Aortic smooth muscle cell (primary cell): ENCODE results near the gene TRAK1. TPM values are rescaled to one million over a fixed set of nuclear protein-coding genes. Genes with fewer than 3 reads are reported as not detected.

ENCODE experiments used
- total RNA-seq: library from RNA; depleted of rRNA; stranded (reverse); fragments of >200 nt; gene quantifications from 2 replicates; pipeline ENCODE4 v1.2.3, GENCODE V29; 2014

The TRAK1 gene, protein sequence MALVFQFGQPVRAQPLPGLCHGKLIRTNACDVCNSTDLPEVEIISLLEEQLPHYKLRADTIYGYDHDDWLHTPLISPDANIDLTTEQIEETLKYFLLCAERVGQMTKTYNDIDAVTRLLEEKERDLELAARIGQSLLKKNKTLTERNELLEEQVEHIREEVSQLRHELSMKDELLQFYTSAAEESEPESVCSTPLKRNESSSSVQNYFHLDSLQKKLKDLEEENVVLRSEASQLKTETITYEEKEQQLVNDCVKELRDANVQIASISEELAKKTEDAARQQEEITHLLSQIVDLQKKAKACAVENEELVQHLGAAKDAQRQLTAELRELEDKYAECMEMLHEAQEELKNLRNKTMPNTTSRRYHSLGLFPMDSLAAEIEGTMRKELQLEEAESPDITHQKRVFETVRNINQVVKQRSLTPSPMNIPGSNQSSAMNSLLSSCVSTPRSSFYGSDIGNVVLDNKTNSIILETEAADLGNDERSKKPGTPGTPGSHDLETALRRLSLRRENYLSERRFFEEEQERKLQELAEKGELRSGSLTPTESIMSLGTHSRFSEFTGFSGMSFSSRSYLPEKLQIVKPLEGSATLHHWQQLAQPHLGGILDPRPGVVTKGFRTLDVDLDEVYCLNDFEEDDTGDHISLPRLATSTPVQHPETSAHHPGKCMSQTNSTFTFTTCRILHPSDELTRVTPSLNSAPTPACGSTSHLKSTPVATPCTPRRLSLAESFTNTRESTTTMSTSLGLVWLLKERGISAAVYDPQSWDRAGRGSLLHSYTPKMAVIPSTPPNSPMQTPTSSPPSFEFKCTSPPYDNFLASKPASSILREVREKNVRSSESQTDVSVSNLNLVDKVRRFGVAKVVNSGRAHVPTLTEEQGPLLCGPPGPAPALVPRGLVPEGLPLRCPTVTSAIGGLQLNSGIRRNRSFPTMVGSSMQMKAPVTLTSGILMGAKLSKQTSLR
- 46.0 and 64.5 TPM in 2 replicates for total RNA-seq

GRCh38 chr3:42090973-42091731 lies at the start of gene TRAK1:
TSS of gene TRAK1 (plus strand) at chr3:42091357. CDS start at chr3:42091470, 113 bp downstream.

DNA sequence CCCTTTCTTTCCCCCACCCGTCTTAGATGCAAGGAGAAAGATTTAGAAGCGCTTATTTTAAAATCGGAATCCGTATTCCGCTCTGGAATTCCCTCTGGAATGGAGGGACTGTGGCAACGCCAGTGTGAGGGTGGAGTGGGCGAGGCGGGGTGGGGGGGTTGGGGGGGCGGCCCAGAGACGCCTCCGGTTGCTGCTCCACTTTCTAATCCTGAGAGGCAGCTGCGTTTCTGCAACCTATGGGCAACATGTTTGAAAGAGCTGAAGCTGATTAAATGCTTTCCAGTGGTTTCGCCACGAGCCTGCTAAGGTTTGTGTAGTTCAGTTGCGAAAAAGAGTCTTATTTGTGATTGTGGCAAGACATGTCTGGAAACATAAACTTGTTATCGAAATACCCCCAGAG lies 174.9 kb downstream of the TRAK1 start, which contains the start of gene CCK:
Gene CCK (minus strand): TSS at position 101 of the 400 bp plus-strand sequence. CDS start 2,555 bp downstream, outside the sequence.

Other genes with a start within 250 kb of the TRAK1 start
- gene ULK4, start 129.3 kb upstream of the TRAK1 start, total RNA-seq, result 12.8 and 13.6 TPM in 2 replicates
- 0.19 TPM in 1 of 2 replicates, not detected in the other for gene CCK, start 174.8 kb downstream of the TRAK1 start, total RNA-seq